ENCODE measurements around the gene GLB1L2.

DNA sequence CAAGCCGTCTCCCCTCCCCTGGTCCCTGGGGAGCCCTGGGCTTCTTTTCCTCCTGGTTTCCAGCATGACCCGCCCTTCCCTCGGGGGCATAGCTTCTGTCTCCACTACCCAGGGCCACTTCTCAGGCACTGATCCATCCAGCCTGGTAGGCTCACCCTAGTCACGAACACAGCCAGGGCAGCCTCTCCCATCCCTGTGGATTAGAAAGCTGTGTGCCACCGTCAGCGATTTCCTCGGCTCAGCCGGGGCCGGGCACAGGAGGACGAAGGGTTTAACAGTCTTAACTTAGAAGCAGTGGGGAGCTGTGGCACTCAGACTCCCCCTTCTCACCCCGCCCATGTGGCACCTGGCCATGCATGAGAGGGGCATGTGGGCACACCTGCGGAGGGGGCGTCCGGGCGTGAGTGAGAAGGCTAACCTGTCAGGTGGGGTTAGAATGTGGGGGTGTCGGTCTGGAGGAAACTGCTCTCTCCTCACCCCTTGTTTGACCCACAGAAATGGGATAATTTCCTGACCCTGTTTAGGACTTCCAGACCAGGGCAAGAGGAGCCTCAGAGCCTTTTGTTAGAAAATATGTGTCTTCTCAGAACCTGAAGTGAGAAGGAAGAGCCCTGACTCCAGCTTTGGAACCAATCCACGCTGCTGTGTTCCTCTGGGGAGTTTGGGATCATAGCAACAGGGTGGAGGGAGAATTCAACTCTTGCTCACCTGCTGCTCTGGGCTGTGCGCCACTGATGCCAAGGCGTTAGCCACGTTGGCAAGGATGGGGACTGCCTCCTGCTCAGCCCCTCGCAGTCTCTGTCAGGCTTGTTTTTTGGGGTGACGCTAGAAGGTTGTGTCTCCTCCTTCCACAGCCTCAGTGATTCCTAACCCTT is 14.6 kb downstream of the GLB1L2 start:
- TF ChIP-seq, protein P1, sequence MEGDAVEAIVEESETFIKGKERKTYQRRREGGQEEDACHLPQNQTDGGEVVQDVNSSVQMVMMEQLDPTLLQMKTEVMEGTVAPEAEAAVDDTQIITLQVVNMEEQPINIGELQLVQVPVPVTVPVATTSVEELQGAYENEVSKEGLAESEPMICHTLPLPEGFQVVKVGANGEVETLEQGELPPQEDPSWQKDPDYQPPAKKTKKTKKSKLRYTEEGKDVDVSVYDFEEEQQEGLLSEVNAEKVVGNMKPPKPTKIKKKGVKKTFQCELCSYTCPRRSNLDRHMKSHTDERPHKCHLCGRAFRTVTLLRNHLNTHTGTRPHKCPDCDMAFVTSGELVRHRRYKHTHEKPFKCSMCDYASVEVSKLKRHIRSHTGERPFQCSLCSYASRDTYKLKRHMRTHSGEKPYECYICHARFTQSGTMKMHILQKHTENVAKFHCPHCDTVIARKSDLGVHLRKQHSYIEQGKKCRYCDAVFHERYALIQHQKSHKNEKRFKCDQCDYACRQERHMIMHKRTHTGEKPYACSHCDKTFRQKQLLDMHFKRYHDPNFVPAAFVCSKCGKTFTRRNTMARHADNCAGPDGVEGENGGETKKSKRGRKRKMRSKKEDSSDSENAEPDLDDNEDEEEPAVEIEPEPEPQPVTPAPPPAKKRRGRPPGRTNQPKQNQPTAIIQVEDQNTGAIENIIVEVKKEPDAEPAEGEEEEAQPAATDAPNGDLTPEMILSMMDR (IDR thresholded peaks at IDR 0.05): no peak
- TF ChIP-seq POLR2A (IDR thresholded peaks at IDR 0.05) (no peak), POLR2AphosphoS5 (IDR thresholded peaks at IDR 0.05) (no peak), EP300 (IDR thresholded peaks at IDR 0.05) (no peak)

Data from upper lobe of left lung (tissue), 4 donors.